Heart left ventricle (tissue), 16 donors: Measurements from ENCODE around the gene ADCY5. TPM values are rescaled to one million over a fixed set of nuclear protein-coding genes. Genes with fewer than 3 reads are reported as not detected.

Experiments used
- ATAC-seq, 4 donors: fragments of 200-7000 bp; cut with Tn5 transposase; one replicate each; pipeline ENCODE4 v1.9.1; 2020 to 2022; ENCODE audit warnings: moderate library complexity in 4 of 4, mild to moderate bottlenecking in 3 of 4, moderate number of reproducible peaks in 1 of 4
- DNase-seq, 5 donors: peaks; one replicate each; pipeline ENCODE4 v3.0.0-alpha.2; 2020
- H3K27ac ChIP-seq, 12 donors: fragments of 200-600 bp; sonication (generic) in 4 of 12; one replicate each; pipeline versions ENCODE4 v1.5.0 to v1.8.0; 2016 to 2022; ENCODE audit warnings: mild to moderate bottlenecking in 2 of 12
- H3K27me3 ChIP-seq, 9 donors: fragments of 200-600 bp; sonication (generic) in 2 of 9; one replicate each; pipeline versions ENCODE4 v1.5.1 to v1.8.0; 2016 to 2022; ENCODE audit warnings: mild to moderate bottlenecking in 3 of 9
- H3K36me3 ChIP-seq, 9 donors: fragments of 200-600 bp; sonication (generic) in 2 of 9; one replicate each; pipeline versions ENCODE4 v1.5.0 to v1.8.0; 2018 to 2022; ENCODE audit warnings: mild to moderate bottlenecking in 2 of 9
- H3K4me1 ChIP-seq, 12 donors: fragments of 200-600 bp; sonication (generic) in 4 of 12; one replicate each; pipeline versions ENCODE4 v1.5.0 to v1.8.0; 2016 to 2022; ENCODE audit warnings: mild to moderate bottlenecking in 3 of 12
- H3K4me3 ChIP-seq, 12 donors: fragments of 200-600 bp; sonication (generic) in 4 of 12; one replicate each; pipeline versions ENCODE4 v1.5.0 to v1.8.0; 2017 to 2022; ENCODE audit warnings: mild to moderate bottlenecking in 9 of 12, moderate library complexity in 4 of 12
- H3K9me3 ChIP-seq, 12 donors: fragments of 200-600 bp; sonication (generic) in 4 of 12; one replicate each; pipeline versions ENCODE4 v1.5.0 to v1.8.0; 2016 to 2022; ENCODE audit warnings: mild to moderate bottlenecking in 1 of 12
- POLR2A ChIP-seq, 2 donors: fragments of 450-650 bp; IDR thresholded peaks; one replicate each; pipeline ENCODE4 v1.6.1; 2017; ENCODE audit warnings: antibody characterized with exemption in 2 of 2, mild to moderate bottlenecking in 2 of 2, moderate library complexity in 2 of 2
- WGBS, 4 donors: extraction: QIAGEN DNeasy Blood & Tissue Kit in 2 of 4; methylation state at CpG; one replicate each; pipeline versions ENCODE4 v1.1.5 to v1.1.7; 2013 to 2018; 5-methylcytosine and 5-hydroxymethylcytosine counted together
- intact Hi-C, 10 donors: fragments of 100-400 bp; cut with DNase I; formaldehyde crosslinking; loops; one replicate each; pipeline versions ENCODE4 v1.11.1 to v1.14.2; 2022
- polyA plus RNA-seq, 2 donors: library from polyadenylated mRNA; stranded (reverse); fragments of 200-250 nt; gene quantifications; one replicate each; pipeline ENCODE4 v1.2.3, GENCODE V29; 2013
- total RNA-seq, 9 donors: library from RNA; depleted of rRNA in 2 of 9; stranded (reverse); fragments of >200 nt in 2 of 9; fragmentation: NEBNext Ultra II Directional in 3 of 9; extraction: Animal tissue kit (Norgen Biotek cat#: 25700) in 3 of 9; gene quantifications; one replicate each; pipeline versions ENCODE4 v1.1.0 to v1.2.4, GENCODE V29; 2016 to 2023
- TF ChIP-seq, protein P1 (sequence below), 12 donors: fragments of 200-600 bp; sonication (generic) in 4 of 12; IDR thresholded peaks; one replicate each; pipeline versions ENCODE4 v1.5.0 to v1.8.0; 2018 to 2022; ENCODE audit warnings: antibody characterized with exemption in 12 of 12, mild to moderate bottlenecking in 5 of 12
- donor health status: ischemic (EF 13 %, LVEDD 7.1; RV severe dilation, severe dysfunction).
- donor health status: healthy with polysubstance abuse.
- donor health status: DM: no; HTN: yes; CAD: no.
- donor health status: DM: no; HTN: no; CAD: no.
- donor health status: ischemic (EF 25% LVEDD 6.9; RV normal size, moderate dysfunction).
- donor health status: ischemic (EF 25% LVEDD 5.7; RV mildly dilated, moderate dysfunction).
- donor health status: healthy.
- donor health status: DM: yes; HTN: yes; CAD: no.
- donor health status: ischemic (EF 35%, LVEDD 5.7; RV mildly dilated, moderate dysfunction).
- donor health status: nonischemic (EF 11% LVEDD 7.7; RV severe dilation, severe dysfunction).
- donor health status: DM: yes; HTN: yes; CAD: no.
- donor health status: PGD.
- donor health status: ischemic (EF 29% LVEDD 5.4; RV normal size, mild dysfunction).
- donor health status: nonischemic (EF 23%, LVEDD 6.1; RV moderate dilation, normal function).

ADCY5 gene
- total and polyA plus RNA-seq, 11 donors = 78.5 to 276 (median 167) TPM

DNA sequence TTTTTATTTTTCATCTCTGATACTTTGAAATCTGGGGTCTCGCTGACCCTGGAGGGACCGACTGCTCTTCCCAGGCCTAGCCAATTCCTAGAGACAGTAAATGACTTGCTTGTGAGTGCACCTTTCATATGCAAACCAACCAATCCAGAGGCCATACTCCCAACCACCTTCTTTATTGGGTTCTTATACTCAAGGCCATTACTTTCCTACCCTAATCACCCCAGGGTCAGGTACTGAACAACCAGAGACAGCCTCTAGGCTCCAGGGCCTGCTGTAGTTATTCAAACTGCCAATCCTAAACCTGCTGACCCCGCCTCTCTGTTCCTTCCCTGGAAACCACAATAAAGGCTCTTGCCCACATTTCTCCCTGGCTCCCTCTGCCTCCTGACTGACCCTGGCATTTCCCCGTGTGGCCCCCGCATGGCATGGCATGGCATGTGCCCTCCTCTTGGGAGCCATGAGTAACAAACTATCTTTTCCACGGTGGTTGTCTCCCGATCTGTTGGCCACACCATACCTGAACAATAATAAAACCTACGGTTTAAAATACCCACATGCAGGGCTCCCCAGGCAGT, 42.9 kb downstream of the ADCY5 start:
- intact Hi-C loops = loop anchor here in 2 of 10 donors (5.0 to 10.0 kb wide), 2 partner anchors 59 to 61 kb away; no protein-coding TSS in a partner anchor

DNA sequence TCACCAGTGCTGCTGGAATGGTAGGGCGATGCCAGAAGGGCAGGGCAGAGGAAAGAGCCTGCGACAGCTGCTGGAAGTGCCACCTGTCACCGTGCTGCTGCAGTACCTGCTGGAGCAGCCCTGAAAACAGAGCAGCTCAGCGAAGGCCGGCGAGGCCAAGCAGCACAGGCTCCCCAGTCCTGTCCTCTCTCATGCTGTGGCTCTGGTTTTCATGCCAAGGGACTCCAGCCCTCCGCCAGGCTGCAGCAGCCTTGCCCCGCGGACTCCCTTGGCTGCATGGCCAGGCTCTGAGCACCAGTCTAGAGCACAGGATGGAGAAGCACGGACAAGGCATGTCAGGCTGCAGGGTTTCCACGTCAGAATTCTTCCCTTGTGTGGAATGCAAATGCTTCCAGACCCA, 43.9 kb downstream of the ADCY5 start:
- peak overlapping the region; percentile 44 to 94 (median 89) for H3K27ac ChIP-seq
- intact Hi-C loops = loop anchor here in 2 of 10 donors (5.0 to 10.0 kb wide), 2 partner anchors 58 to 60 kb away; no protein-coding TSS in a partner anchor

More for the DNA sequence above, 42.9 kb downstream of the ADCY5 start:
- Histone ChIP-seq H3K9me3 (no peaks in the 10 kb centered on the region), H3K4me3 (no peak overlapping the region), H3K4me1 (peaks cover 0 to 94% (median 41%) of the 10 kb centered on the region in 12 donors), H3K36me3 (no peaks in the 10 kb centered on the region), H3K27me3 (no peaks in the 10 kb centered on the region), H3K27ac (peak overlapping the region; percentile 63 to 94 (median 89))
- peak in 3 of 5 donors; percentile 6 to 24 (median 21) for DNase-seq
- 75 to 86% (median 78%) methylated on average over 8 of the region's 8 CpGs for WGBS, 4 donors
- no peak for TF ChIP-seq POLR2A (IDR thresholded peaks at IDR 0.05)
- TF ChIP-seq, protein P1, sequence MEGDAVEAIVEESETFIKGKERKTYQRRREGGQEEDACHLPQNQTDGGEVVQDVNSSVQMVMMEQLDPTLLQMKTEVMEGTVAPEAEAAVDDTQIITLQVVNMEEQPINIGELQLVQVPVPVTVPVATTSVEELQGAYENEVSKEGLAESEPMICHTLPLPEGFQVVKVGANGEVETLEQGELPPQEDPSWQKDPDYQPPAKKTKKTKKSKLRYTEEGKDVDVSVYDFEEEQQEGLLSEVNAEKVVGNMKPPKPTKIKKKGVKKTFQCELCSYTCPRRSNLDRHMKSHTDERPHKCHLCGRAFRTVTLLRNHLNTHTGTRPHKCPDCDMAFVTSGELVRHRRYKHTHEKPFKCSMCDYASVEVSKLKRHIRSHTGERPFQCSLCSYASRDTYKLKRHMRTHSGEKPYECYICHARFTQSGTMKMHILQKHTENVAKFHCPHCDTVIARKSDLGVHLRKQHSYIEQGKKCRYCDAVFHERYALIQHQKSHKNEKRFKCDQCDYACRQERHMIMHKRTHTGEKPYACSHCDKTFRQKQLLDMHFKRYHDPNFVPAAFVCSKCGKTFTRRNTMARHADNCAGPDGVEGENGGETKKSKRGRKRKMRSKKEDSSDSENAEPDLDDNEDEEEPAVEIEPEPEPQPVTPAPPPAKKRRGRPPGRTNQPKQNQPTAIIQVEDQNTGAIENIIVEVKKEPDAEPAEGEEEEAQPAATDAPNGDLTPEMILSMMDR (IDR thresholded peaks at IDR 0.05) = no peak
- ATAC-seq = no peak

DNA sequence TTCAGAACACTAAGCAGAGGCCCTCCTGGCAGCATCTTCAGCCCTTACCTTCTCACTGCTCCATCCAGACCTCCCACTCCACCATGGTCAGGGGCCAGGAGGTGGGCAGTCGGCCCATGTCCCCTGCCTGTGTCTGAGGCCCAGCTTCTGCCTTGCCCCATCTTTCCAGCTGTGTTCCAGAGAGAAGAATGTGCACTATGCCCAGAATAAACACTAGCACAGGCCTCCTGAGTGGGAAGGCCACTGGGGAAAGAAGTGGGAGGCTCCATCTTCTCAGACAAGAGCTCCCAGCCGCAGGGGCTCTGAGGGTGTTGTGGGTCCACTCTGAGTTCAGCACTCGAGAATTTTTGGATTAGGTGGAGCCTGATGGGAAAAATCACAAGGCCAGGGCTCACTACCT, 44.5 kb downstream of the ADCY5 start:
- Histone ChIP-seq H3K27ac (peak overlapping the region; percentile 44 to 94 (median 89)), H3K36me3 (no peaks in the 10 kb centered on the region), H3K4me1 (peaks cover 0 to 94% (median 45%) of the 10 kb centered on the region in 12 donors), H3K27me3 (no peaks in the 10 kb centered on the region), H3K4me3 (peak overlapping the region in 1 of 12 donors; percentile 0), H3K9me3 (no peaks in the 10 kb centered on the region)
- intact Hi-C loops = loop anchor here in 3 of 10 donors (5.0 to 10.0 kb wide), 3 partner anchors 43 to 60 kb away; partner anchors contain the start of gene ADCY5 (in 1 of the 3)
- TF ChIP-seq, protein P1 (IDR thresholded peaks at IDR 0.05) = no peak
- TF ChIP-seq POLR2A (IDR thresholded peaks at IDR 0.05) = no peak
- ATAC-seq (no peak), DNase-seq (peak in 3 of 5 donors; percentile 7 to 20 (median 16))
- 28 to 54% (median 39%) methylated on average over 3 of the region's 3 CpGs for WGBS, 4 donors

More for the DNA sequence above, 43.9 kb downstream of the ADCY5 start:
- no peak for ATAC-seq
- peaks cover 0 to 94% (median 41%) of the 10 kb centered on the region in 12 donors for H3K4me1 ChIP-seq
- H3K36me3 ChIP-seq = no peaks in the 10 kb centered on the region
- WGBS, 4 donors = 56 to 70% (median 58%) methylated on average over 4 to 11 of the region's 11 CpGs
- H3K27me3 ChIP-seq = no peaks in the 10 kb centered on the region
- TF ChIP-seq, protein P1 (IDR thresholded peaks at IDR 0.05) = no peak
- no peak for TF ChIP-seq POLR2A (IDR thresholded peaks at IDR 0.05)
- peak in 3 of 5 donors; percentile 7 to 55 (median 28) for DNase-seq
- no peak overlapping the region for H3K4me3 ChIP-seq
- no peaks in the 10 kb centered on the region for H3K9me3 ChIP-seq

DNA sequence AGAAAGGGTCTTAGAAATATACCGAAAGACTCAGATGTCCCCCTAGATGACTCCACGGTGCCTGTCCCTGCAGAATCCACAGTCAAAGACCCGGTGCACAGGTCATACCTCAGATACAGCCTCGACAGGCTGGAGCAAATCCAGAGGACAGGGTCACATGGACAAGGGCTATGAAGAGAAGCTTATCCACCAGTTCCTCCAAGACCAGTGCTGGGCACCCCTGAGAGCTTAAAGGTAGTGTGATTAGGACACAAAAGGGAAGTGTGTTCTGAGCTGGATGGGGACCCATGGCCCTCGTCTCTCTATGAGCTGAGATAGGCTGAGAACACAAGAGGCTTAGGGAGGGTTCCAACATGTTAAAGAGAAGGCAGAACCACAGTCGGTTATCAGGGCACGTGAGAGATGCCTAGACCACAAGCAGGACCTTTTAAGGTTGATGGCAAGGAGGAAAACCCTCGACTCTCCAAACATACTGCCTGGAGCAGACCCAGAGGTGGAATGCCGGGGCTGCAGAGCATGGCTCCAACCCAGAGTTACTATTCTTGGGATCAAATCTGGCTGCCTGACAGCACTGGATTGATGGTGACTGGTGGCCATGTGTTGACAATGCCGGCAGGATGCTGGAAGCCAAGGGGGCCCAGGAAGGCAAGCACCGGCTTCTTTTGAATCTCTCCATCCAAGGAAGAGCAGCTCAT, 46.9 kb downstream of the ADCY5 start:
- 37 to 60% (median 45%) methylated on average over 9 to 11 of the region's 11 CpGs for WGBS, 4 donors
- H3K27me3 ChIP-seq = no peaks in the 10 kb centered on the region
- H3K9me3 ChIP-seq = no peaks in the 10 kb centered on the region
- peak in 1 of 2 donors; percentile 25 for TF ChIP-seq POLR2A (IDR thresholded peaks at IDR 0.05)
- TF ChIP-seq, protein P1 (IDR thresholded peaks at IDR 0.05) = no peak
- DNase-seq (peak; percentile 69 to 88 (median 84)), ATAC-seq (peak; percentile 80 to 85 (median 82))
- peak overlapping the region in 8 of 12 donors; percentile 0 to 37 (median 26) for H3K4me3 ChIP-seq
- intact Hi-C loops = loop anchor here in 3 of 10 donors (5.0 to 10.0 kb wide), 3 partner anchors 45 to 57 kb away; partner anchors contain the start of gene ADCY5 (in 1 of the 3)
- H3K4me1 ChIP-seq = peaks cover 0 to 97% (median 56%) of the 10 kb centered on the region in 12 donors
- H3K36me3 ChIP-seq = no peaks in the 10 kb centered on the region
- H3K27ac ChIP-seq = peak overlapping the region; percentile 60 to 94 (median 90)
